Epithelial cell of proximal tubule (primary cell): ENCODE results near the gene CMC1. TPM values are rescaled to one million over a fixed set of nuclear protein-coding genes. Genes with fewer than 3 reads are reported as not detected.

Source experiments
- DNase-seq: peaks from one replicate; pipeline ENCODE4 v3.0.0-alpha.2; 2011; ENCODE audit warnings: low read depth
- H3K4me3 ChIP-seq: 2 replicates; pipeline ENCODE4 v1.5.1; 2011; ENCODE audit warnings: low read depth, mild to moderate bottlenecking, low read length
- total RNA-seq: library from RNA; depleted of rRNA; stranded (reverse); fragments of >200 nt; gene quantifications from 2 replicates; pipeline ENCODE4 v1.2.3, GENCODE V29; 2015
- TF ChIP-seq, protein P1 (sequence below): conservative IDR thresholded peaks from 2 replicates; pipeline ENCODE4 v1.5.1; 2012; ENCODE audit warnings: low read depth, mild to moderate bottlenecking, low read length

CMC1 gene
- total RNA-seq, 1 donor from 2014 or later: 17.0 TPM

DNA sequence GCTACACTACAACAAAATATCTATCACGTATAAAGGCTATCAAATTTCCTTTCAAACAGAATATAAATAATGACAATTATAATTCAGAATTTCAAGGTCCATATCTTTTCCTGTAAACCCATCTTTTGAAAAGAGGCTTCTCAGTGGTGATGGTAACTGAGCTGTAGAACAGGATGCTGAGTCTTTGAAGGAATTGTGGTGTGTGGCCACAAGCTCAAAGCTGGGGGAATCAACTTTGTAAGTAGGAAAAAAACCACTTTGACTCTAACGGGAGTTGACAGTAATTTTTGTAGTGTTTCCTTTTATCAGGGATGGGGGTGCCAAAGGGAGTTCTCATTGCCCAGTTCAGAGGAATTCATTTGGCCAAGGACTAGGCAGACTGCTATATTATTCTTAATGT lies 93.8 kb downstream of the CMC1 start:
- DNase-seq: no peak
- H3K4me3 ChIP-seq: no peak overlapping the region
- TF ChIP-seq, protein P1, sequence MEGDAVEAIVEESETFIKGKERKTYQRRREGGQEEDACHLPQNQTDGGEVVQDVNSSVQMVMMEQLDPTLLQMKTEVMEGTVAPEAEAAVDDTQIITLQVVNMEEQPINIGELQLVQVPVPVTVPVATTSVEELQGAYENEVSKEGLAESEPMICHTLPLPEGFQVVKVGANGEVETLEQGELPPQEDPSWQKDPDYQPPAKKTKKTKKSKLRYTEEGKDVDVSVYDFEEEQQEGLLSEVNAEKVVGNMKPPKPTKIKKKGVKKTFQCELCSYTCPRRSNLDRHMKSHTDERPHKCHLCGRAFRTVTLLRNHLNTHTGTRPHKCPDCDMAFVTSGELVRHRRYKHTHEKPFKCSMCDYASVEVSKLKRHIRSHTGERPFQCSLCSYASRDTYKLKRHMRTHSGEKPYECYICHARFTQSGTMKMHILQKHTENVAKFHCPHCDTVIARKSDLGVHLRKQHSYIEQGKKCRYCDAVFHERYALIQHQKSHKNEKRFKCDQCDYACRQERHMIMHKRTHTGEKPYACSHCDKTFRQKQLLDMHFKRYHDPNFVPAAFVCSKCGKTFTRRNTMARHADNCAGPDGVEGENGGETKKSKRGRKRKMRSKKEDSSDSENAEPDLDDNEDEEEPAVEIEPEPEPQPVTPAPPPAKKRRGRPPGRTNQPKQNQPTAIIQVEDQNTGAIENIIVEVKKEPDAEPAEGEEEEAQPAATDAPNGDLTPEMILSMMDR: no peak

DNA sequence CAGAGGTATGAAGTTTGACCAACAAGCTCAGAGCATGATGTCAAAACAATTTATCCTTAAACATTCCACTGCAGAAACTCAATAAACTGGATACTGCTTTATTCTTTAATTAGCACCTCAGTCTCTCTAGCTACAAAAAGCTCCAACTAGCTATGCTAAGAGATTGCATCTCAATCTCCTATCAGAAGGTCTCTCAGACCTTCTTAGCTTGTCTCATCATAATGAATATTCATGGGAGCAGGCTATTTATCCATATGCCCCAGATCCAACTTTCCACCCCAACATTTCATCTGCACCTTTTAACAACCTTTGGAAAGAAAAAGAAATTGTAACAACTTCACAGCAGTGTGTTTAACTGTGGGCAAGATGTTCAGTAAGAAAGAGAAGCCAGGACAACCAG lies 95.8 kb downstream of the CMC1 start:
- DNase-seq: no peak
- TF ChIP-seq, protein P1: no peak
- no peak overlapping the region for H3K4me3 ChIP-seq

DNA sequence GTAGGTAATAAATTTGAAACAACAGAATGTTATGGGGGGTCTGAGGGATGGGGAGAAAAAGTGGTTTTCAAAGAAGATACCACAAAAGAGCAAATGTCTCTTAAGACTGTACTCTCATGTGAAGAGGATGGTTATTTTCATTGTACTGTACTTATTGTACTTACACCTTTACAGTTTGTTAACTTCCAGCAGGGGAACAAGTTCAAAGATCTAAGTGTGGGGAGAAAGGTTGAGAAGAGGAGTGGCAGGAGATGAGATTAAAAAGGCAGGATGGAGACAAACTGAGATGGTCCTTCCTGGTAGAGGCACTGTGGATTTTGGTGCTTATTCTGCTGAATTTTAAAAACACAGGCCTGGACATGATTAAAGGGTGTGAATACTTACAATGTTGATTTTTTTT lies 101.7 kb downstream of the CMC1 start:
- DNase-seq: no peak
- TF ChIP-seq, protein P1: no peak
- H3K4me3 ChIP-seq: no peak overlapping the region

DNA sequence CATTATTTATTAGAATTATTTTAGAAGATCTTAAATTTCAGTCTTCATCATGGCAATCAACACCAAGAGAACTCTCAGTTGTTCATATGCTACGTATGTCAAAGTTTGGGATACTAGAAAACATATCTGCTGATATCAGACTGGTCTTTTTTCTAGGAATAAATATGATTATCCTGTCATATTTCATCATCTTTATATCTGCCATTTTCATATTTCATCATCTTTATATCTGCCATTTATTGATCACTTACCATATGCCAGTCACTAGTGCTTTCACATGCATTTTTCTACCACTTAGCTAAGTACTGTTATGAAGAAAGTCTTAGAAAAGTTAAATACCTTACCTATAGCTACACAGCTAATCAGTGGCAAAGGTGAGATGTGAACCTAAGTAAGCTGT lies 104.3 kb downstream of the CMC1 start:
- TF ChIP-seq, protein P1: no peak
- H3K4me3 ChIP-seq: no peak overlapping the region
- DNase-seq: no peak

DNA sequence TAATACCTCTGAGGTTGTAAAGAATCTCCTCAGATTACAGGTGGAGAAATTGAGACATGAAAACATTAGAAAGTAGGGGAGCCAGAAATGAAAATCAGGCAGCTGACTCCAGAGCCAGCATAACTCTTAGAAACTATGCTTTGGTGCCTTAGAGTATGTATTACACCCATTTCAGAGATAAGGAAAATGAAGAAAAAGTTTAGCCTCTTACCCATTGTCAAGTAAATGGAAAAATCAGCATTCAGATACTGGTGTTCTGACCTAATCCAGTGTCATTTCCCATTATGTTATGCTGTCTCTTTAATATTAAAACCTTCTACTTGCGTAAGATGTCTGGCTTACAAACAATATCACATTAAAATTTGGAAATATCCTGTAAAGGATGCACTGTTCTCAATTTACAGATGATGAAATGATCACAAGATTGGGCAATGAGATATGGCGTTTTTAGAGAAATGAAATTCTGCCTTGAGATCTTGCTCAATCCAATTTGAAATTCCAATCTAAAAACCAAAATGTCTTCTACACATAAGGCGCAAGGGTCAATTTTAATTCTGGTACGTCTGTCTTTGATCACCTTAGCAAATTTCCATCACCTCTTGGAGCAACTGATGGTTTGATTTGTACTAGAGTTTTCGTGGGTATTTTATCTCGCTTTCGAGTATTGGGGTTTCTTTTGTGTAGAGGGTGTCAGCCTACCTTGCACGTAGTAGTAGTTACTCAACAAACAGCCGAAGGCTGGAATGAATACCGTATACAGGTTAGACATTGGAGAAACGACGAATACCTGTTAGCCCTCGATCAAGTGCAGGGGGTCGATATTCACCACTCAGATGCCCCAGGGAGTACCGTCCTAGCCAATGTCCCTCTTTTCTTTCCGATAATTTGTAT lies 106.2 kb downstream of the CMC1 start:
- TF ChIP-seq, protein P1: no peak
- DNase-seq: no peak
- peak overlapping the region; percentile 82 for H3K4me3 ChIP-seq

DNA sequence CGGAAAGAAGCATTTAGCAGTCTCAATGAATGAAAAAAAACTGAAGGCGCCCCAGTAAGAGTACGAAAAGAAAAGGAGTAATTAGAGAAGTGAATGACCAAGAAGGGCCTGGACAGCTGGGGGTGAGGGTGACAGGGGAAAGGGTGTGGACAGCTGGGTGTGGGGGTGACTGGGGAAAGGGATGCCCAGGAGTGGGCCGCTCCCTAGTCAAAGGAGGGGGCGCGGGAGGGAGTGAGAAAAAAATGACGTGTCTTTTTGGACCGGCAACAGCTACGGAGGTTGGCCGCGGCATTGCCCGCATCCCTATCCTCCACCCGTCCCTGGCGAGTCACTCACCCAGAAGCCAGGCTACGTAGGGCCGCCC lies 106.8 kb downstream of the CMC1 start:
- TF ChIP-seq, protein P1: no peak
- no peak for DNase-seq
- H3K4me3 ChIP-seq: peak overlapping the region; percentile 82
